ENCODE data around the gene HLA-DRB5.

GRCh38 chr6:32517654-32518445, 12.2 kb downstream of the HLA-DRB5 start:
- TF ChIP-seq CTCF (IDR thresholded peaks at IDR 0.05) (no peak), POLR2A (IDR thresholded peaks at IDR 0.05) (no peak)

Data from adrenal gland (tissue), 5 donors.